IMR-90 (cell line): ENCODE results near the gene RAB27A.

Experiments
- CEBPB ChIP-seq: IDR thresholded peaks from 2 replicates; pipeline ENCODE4 v1.6.1; 2012; ENCODE audit warnings: low read depth, low read length, improper control_type of control experiment
- MXI1 ChIP-seq: IDR thresholded peaks from 2 replicates; pipeline ENCODE4 v1.6.1; 2012; ENCODE audit warnings: low read depth, mild to moderate bottlenecking, low read length, moderate library complexity, borderline replicate concordance
- POLR2A ChIP-seq: IDR thresholded peaks from 2 replicates; pipeline ENCODE4 v1.6.1; 2012; ENCODE audit warnings: mild to moderate bottlenecking, low read depth, low read length
- RFX5 ChIP-seq: IDR thresholded peaks from 2 replicates; pipeline ENCODE4 v1.8.0; 2012; ENCODE audit warnings: low read depth, mild to moderate bottlenecking, low read length, moderate library complexity
- SMC3 ChIP-seq: fragments of 150-350 bp; IDR thresholded peaks from 2 replicates; pipeline ENCODE4 v1.6.1; 2016; ENCODE audit warnings: low read depth, mild to moderate bottlenecking, antibody characterized with exemption, low read length, moderate library complexity
- TF ChIP-seq, protein P1 (sequence below): conservative IDR thresholded peaks from 2 replicates; pipeline ENCODE4 v1.5.1; 2012; ENCODE audit warnings: mild to moderate bottlenecking, low read depth, low read length, improper control_type of control experiment

- TF ChIP-seq POLR2A, result no peak
- TF ChIP-seq, protein P1, sequence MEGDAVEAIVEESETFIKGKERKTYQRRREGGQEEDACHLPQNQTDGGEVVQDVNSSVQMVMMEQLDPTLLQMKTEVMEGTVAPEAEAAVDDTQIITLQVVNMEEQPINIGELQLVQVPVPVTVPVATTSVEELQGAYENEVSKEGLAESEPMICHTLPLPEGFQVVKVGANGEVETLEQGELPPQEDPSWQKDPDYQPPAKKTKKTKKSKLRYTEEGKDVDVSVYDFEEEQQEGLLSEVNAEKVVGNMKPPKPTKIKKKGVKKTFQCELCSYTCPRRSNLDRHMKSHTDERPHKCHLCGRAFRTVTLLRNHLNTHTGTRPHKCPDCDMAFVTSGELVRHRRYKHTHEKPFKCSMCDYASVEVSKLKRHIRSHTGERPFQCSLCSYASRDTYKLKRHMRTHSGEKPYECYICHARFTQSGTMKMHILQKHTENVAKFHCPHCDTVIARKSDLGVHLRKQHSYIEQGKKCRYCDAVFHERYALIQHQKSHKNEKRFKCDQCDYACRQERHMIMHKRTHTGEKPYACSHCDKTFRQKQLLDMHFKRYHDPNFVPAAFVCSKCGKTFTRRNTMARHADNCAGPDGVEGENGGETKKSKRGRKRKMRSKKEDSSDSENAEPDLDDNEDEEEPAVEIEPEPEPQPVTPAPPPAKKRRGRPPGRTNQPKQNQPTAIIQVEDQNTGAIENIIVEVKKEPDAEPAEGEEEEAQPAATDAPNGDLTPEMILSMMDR, result no peak
- TF ChIP-seq SMC3, result no peak
- no peak for TF ChIP-seq CEBPB
- no peak for TF ChIP-seq RFX5
- TF ChIP-seq MXI1, result no peak
Observed at GRCh38 chr15:55266547-55266946, 23.1 kb downstream of the RAB27A start.
